Femur (tissue), 1 donor: ENCODE measurements around the gene EVPL.
"Not testable (repeated sequence)": the region's sequence is repeated elsewhere in the genome, so short reads cannot be mapped to it uniquely, and the experiment has no call there.

Experiments
- DNase-seq: peaks from one replicate; pipeline ENCODE4 v3.0.0-alpha.2; 2017

EVPL gene

DNA sequence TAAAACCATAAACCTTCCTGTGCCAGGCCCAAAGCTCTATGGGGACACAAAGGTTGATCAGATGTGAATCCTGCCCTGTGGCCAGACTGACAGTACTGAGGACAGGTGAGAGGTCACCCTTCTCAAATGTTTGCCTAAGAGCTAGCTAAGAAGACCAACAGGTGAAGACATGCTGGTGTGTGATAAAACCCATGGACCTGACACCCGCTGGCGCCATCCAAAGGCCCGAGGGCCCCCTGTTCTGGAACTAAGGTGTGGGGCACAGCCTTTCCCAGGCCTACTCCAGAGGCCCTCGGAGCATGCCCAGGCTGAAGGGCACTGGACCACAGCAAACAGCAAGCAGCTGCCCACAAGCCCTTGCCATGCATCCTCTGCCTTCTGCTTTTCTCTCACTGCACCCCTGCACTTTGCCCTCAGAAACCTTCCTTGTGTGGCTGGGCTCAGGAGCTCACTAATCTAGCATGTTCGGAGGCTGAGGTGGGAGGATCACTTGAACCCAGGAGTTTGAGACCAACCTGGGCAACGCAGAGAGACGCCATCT lies 31.7 kb downstream of the EVPL start:
- DNase-seq: no peak

GRCh38 chr17:75994802-75995370 lies 32.2 kb downstream of the EVPL start:
- DNase-seq: no peak

- DNase-seq: no peak
Measured at GRCh38 chr17:75991396-75991795, 35.7 kb downstream of the EVPL start.

GRCh38 chr17:75987041-75987440 lies 40.1 kb downstream of the EVPL start:
- no peak for DNase-seq

GRCh38 chr17:75985986-75986385 lies 41.1 kb downstream of the EVPL start:
- no peak for DNase-seq

- no peak for DNase-seq
Measured at GRCh38 chr17:75983501-75984181, 43.5 kb downstream of the EVPL start.

- no peak for DNase-seq
Measured at GRCh38 chr17:75981019-75981615, 46.0 kb downstream of the EVPL start.

GRCh38 chr17:75980188-75981018 lies 46.7 kb downstream of the EVPL start:
- no peak for DNase-seq

GRCh38 chr17:75979705-75980187 lies 47.4 kb downstream of the EVPL start:
- DNase-seq: no peak

GRCh38 chr17:75978938-75979704 lies 48.0 kb downstream of the EVPL start, which contains the start of the genes ACOX1 and TEN1:
TSS of gene ACOX1 (minus strand) at chr17:75979166. CDS start at chr17:75979073, 93 bp downstream.
TSS of gene TEN1 (plus strand) at chr17:75979240. CDS start at chr17:75986193, 6,953 bp downstream.
- peak; percentile 99 for DNase-seq

- DNase-seq: no peak
Measured at GRCh38 chr17:75976175-75976848, 50.8 kb downstream of the EVPL start.

- DNase-seq: no peak
Measured at GRCh38 chr17:75975757-75976174, 51.3 kb downstream of the EVPL start.

DNA sequence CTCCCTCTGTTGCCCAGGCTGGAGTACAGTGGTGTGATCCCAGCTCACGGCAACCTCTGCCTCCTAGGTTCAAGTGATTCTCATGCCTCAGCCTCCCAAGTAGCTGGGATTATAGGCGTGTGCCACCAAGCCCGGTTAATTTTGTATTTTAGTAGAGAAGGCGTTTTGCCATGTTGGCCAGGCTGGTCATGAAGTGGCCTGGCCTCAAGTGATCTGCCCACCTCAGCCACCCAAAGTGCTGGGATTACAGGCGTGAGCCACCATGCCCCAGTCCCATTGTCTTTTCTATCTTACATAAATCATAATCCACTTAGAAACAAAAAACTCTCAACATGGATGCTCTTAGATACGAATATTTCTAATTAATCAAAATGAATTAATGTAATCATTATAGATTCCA lies 51.9 kb downstream of the EVPL start:
- DNase-seq: not testable (repeated sequence)

GRCh38 chr17:75970626-75971025 lies 56.5 kb downstream of the EVPL start:
- no peak for DNase-seq

- DNase-seq: no peak
Measured at GRCh38 chr17:75970011-75970523, 57.0 kb downstream of the EVPL start.

GRCh38 chr17:75969044-75969443 lies 58.1 kb downstream of the EVPL start:
- not testable (repeated sequence) for DNase-seq

DNA sequence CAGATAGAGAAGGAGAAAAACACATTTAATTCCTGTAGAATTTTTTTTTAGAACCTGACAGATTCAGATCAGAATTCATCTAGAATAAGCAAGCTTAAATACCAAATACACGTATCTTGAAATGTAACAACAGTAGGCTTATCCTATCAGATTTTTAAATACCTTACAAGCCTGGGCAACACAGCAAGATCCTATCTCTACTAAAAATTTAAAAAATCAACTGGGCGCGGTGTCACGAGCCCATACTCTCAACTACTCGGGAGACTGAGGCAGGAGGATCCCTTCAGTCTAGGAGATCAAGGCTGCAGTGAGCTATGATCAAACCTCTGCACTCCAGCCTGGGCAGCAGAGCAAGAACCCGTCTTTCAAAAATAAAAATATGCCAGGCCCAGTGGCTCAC lies 61.6 kb downstream of the EVPL start:
- no peak for DNase-seq

GRCh38 chr17:75959839-75960511 lies 67.1 kb downstream of the EVPL start:
- no peak for DNase-seq

- no peak for DNase-seq
Measured at GRCh38 chr17:75959051-75959838, 67.9 kb downstream of the EVPL start.
